Lung (tissue), 12 donors: Measurements from ENCODE around the gene SHE. TPM values are rescaled to one million over a fixed set of nuclear protein-coding genes. Genes with fewer than 3 reads are reported as not detected.
A peak's percentile ranks its signal among the peaks of the same experiment; 100 is the strongest.

Experiments
- ATAC-seq: fragments of 200-7000 bp; cut with Tn5 transposase; one replicate; pipeline ENCODE4 v1.9.1; 2020; ENCODE audit warnings: moderate number of reproducible peaks; ENCODE audit not compliant: insufficient read depth, low FRiP score
- DNase-seq, 3 donors: peaks; one replicate each; pipeline ENCODE4 v3.0.0-alpha.2; 2013 to 2017
- H3K27ac ChIP-seq, 2 donors: one replicate each; pipeline ENCODE4 v1.5.1; 2013; ENCODE audit warnings: mild to moderate bottlenecking in 2 of 2, moderate library complexity in 2 of 2, control low read depth in 1 of 2, inconsistent platforms in 1 of 2, low read depth in 1 of 2, low read length in 1 of 2
- H3K27me3 ChIP-seq, 3 donors: one replicate each; pipeline ENCODE4 v1.5.1; 2013; ENCODE audit warnings: low read length in 2 of 3; ENCODE audit not compliant: control insufficient read depth in 3 of 3, insufficient read depth in 3 of 3
- H3K36me3 ChIP-seq, 4 donors: one replicate each; pipeline ENCODE4 v1.5.1; 2013; ENCODE audit warnings: low read length in 4 of 4, mild to moderate bottlenecking in 1 of 4, moderate library complexity in 1 of 4; ENCODE audit not compliant: control insufficient read depth in 4 of 4, insufficient read depth in 4 of 4
- H3K4me1 ChIP-seq, 5 donors: one replicate each; pipeline ENCODE4 v1.5.1; 2013; ENCODE audit warnings: low read length in 5 of 5, mild to moderate bottlenecking in 2 of 5, moderate library complexity in 1 of 5; ENCODE audit not compliant: control insufficient read depth in 5 of 5, insufficient read depth in 5 of 5
- H3K4me3 ChIP-seq: one replicate; pipeline ENCODE4 v1.5.1; 2013; ENCODE audit warnings: mild to moderate bottlenecking, control low read depth, moderate library complexity
- H3K9ac ChIP-seq, 2 donors: one replicate each; pipeline ENCODE4 v1.5.1; 2013; ENCODE audit warnings: low read length in 2 of 2, control low read depth in 1 of 2; ENCODE audit not compliant: insufficient read depth in 1 of 2
- H3K9me3 ChIP-seq, 4 donors: one replicate each; pipeline ENCODE4 v1.5.1; 2013; ENCODE audit warnings: low read length in 3 of 4, mild to moderate bottlenecking in 1 of 4, moderate library complexity in 1 of 4; ENCODE audit not compliant: control insufficient read depth in 4 of 4, insufficient read depth in 3 of 4
- WGBS, 2 donors: extraction: QIAGEN DNeasy Blood & Tissue Kit; methylation state at CpG; one replicate each; pipeline ENCODE4 v1.1.7; 2013; 5-methylcytosine and 5-hydroxymethylcytosine counted together
- polyA plus RNA-seq, 2 donors: library from polyadenylated mRNA; stranded (reverse); fragments of 200-250 nt; gene quantifications; one replicate each; pipeline ENCODE4 v1.2.1, GENCODE V29; 2013
- total RNA-seq, 2 donors: library from RNA; depleted of rRNA in 1 of 2; stranded (reverse); fragments of >200 nt in 1 of 2; gene quantifications; one replicate each; pipeline ENCODE4 v1.2.1, GENCODE V29; 2014 to 2021
- TF ChIP-seq, protein P1 (sequence below): IDR thresholded peaks from 2 replicates; pipeline ENCODE4 v1.5.1; 2012; ENCODE audit warnings: mild to moderate bottlenecking; ENCODE audit errors: control extremely low read depth, extremely low read depth
- donor health status: control.
- donor health status: control.
- donor health status: Bipolar disorder and iron deficiency.
- donor health status: healthy.
- donor health status: DM: yes; HTN: yes; CAD: no.

The SHE gene
- total and polyA plus RNA-seq, 4 donors: 15.1 to 33.5 (median 21.0) TPM

DNA sequence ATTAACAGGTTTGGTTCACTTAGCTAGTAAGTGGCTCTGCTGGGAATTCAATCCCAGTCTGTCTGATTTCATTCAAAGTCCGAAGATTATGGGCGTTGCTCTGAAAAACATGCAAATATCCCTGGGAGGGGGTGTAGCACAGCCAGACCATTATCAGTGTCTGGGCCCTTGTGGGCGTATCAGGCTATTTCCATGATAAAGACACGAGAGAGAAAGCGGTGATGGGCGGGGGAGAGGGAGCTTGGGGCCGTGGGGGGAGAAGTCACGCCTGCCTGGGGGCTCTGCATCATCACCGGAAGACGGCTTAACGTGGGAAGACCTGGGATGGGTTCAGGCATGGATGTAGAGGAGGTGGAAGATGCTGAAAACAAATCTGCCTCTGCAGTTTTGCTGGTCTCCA lies 71.3 kb downstream of the SHE start:
- Histone ChIP-seq H3K27ac (peak overlapping the region in 1 of 2 donors; percentile 26), H3K27me3 (no peaks in the 10 kb centered on the region), H3K4me3 (no peak overlapping the region), H3K4me1 (peaks cover 3 to 21% (median 17%) of the 10 kb centered on the region in 5 donors), H3K9me3 (no peaks in the 10 kb centered on the region), H3K9ac (no peak overlapping the region), H3K36me3 (peaks cover 0 to 19% (median 0%) of the 10 kb centered on the region in 4 donors)
- WGBS, 2 donors: 82 to 88% methylated on average over 11 of the region's 11 CpGs
- DNase-seq (no peak), ATAC-seq (no peak)
- TF ChIP-seq, protein P1, sequence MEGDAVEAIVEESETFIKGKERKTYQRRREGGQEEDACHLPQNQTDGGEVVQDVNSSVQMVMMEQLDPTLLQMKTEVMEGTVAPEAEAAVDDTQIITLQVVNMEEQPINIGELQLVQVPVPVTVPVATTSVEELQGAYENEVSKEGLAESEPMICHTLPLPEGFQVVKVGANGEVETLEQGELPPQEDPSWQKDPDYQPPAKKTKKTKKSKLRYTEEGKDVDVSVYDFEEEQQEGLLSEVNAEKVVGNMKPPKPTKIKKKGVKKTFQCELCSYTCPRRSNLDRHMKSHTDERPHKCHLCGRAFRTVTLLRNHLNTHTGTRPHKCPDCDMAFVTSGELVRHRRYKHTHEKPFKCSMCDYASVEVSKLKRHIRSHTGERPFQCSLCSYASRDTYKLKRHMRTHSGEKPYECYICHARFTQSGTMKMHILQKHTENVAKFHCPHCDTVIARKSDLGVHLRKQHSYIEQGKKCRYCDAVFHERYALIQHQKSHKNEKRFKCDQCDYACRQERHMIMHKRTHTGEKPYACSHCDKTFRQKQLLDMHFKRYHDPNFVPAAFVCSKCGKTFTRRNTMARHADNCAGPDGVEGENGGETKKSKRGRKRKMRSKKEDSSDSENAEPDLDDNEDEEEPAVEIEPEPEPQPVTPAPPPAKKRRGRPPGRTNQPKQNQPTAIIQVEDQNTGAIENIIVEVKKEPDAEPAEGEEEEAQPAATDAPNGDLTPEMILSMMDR: no peak

DNA sequence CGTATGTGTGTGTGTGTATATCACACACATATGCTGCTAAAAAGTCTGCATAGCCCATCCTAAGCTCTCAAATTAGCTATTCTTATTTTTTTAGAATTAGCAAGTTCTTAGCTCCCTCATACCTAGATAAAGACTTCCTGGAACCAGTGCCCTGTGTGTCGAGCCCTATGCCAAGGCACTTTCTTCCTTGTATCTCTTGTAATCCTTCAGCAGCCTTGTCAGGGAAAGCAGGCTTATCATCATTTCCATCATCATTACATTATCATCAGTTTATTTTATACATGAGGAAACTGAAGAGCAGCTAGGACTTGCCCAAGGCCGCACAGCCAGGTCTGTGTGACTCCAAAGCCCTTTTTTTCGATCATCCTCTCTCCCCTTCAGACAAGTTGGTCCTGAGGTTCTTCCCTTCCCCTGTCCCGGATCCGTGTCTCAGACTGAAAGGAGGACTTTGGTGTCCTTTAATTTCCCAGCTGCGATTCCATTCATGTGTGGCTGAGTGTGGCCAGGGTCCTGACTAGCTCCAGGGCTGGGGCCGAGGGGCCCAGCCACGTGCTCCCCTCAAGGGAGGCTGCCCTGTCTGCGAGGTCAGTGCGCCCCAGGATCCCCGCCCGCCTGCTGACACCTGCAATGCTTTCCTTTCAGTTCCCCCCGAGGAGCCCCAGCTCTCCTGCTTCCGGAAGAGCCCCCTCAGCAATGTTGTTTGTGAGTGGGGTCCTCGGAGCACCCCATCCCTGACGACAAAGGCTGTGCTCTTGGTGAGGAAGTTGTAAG lies 72.2 kb downstream of the SHE start:
- Histone ChIP-seq H3K27me3 (no peaks in the 10 kb centered on the region), H3K27ac (no peak overlapping the region), H3K4me1 (peaks cover 3 to 21% (median 17%) of the 10 kb centered on the region in 5 donors), H3K36me3 (peaks cover 0 to 14% (median 0%) of the 10 kb centered on the region in 4 donors), H3K4me3 (no peak overlapping the region), H3K9me3 (no peaks in the 10 kb centered on the region), H3K9ac (no peak overlapping the region)
- TF ChIP-seq, protein P1: no peak
- DNase-seq (no peak), ATAC-seq (no peak)
- 87 to 89% methylated on average over 17 of the region's 17 CpGs for WGBS, 2 donors

Other genes with a start within 250 kb of the SHE start
- 10 to 100 TPM; 42.7 to 86.8 TPM for gene HAX1, start 229.8 kb downstream of the SHE start, total RNA-seq
- gene HAX1, start 229.8 kb downstream of the SHE start, polyA plus RNA-seq: 100 to 1,000 TPM in 1 of 2 donors, 10 to 100 TPM in 1; 92.2 to 168 TPM
- under 1 TPM; 0.31 to 0.64 TPM for gene AQP10, start 181.3 kb downstream of the SHE start, total RNA-seq
- gene AQP10, start 181.3 kb downstream of the SHE start, polyA plus RNA-seq: 1 to 10 TPM in 1 of 2 donors, under 1 TPM in 1; 0.28 to 1.4 TPM
- 10 to 100 TPM; 43.7 to 45.1 TPM for gene ATP8B2, start 176.9 kb downstream of the SHE start, total RNA-seq
- 10 to 100 TPM; 10.3 to 21.4 TPM for gene ATP8B2, start 176.9 kb downstream of the SHE start, polyA plus RNA-seq
- 10 to 100 TPM; 33.2 to 79.7 TPM for gene IL6R, start 97.1 kb downstream of the SHE start, total RNA-seq
- 10 to 100 TPM; 12.3 to 30.8 TPM for gene IL6R, start 97.1 kb downstream of the SHE start, polyA plus RNA-seq
- gene TDRD10, start 193 bp downstream of the SHE start, total RNA-seq: 1 to 10 TPM; 1.9 to 8.5 TPM
- gene TDRD10, start 193 bp downstream of the SHE start, polyA plus RNA-seq: 10 to 100 TPM in 1 of 2 donors, 1 to 10 TPM in 1; 6.1 to 12.6 TPM
- 10 to 100 TPM; 38.6 to 87.3 TPM for gene UBE2Q1, start 56.2 kb upstream of the SHE start, total RNA-seq
- 10 to 100 TPM; 34.3 to 47.9 TPM for gene UBE2Q1, start 56.2 kb upstream of the SHE start, polyA plus RNA-seq
- under 1 TPM; 0.09 to 0.21 TPM for gene CHRNB2, start 65.4 kb upstream of the SHE start, total RNA-seq
- under 1 TPM; 0.06 to 0.07 TPM for gene CHRNB2, start 65.4 kb upstream of the SHE start, polyA plus RNA-seq
- gene ADAR, start 105.8 kb upstream of the SHE start, total RNA-seq: 100 to 1,000 TPM; 140 to 141 TPM
- 10 to 100 TPM; 27.1 to 73.4 TPM for gene ADAR, start 105.8 kb upstream of the SHE start, polyA plus RNA-seq